NCI-H1930 (cell line): ENCODE results near the gene CALML5.

Experiments used
- DNase-seq, 2 experiments: peaks; one replicate each; lab custom pipeline; 2025; lab: John Stamatoyannopoulos, UW

CALML5 gene

GRCh38 chr10:5462841-5463293, 36.5 kb downstream of the CALML5 start:
- no peak for DNase-seq

GRCh38 chr10:5461914-5462840, 37.2 kb downstream of the CALML5 start:
- no peak for DNase-seq

- no peak for DNase-seq
These were observed 38.2 kb downstream of the CALML5 start for GRCh38 chr10:5461203-5461588.

- no peak for DNase-seq
These were observed 38.7 kb downstream of the CALML5 start for GRCh38 chr10:5460468-5461202.

GRCh38 chr10:5458949-5459747, 40.2 kb downstream of the CALML5 start:
- no peak for DNase-seq

- DNase-seq: no peak
These were observed 40.9 kb downstream of the CALML5 start for GRCh38 chr10:5458425-5458824.

- no peak for DNase-seq
These were observed 41.6 kb downstream of the CALML5 start for GRCh38 chr10:5457741-5458140.

GRCh38 chr10:5456563-5456962, 42.8 kb downstream of the CALML5 start:
- no peak for DNase-seq

GRCh38 chr10:5453749-5454489, 45.5 kb downstream of the CALML5 start:
- DNase-seq: no peak

- DNase-seq: no peak
These were observed 48.6 kb downstream of the CALML5 start for GRCh38 chr10:5450605-5451384.

GRCh38 chr10:5449823-5450222, 49.5 kb downstream of the CALML5 start:
- DNase-seq: no peak

GRCh38 chr10:5449227-5449626, 50.1 kb downstream of the CALML5 start:
- DNase-seq: no peak
